Dermis microvascular lymphatic vessel endothelial cell (primary cell): ENCODE measurements around the gene MOB1A. TPM values are rescaled to one million over a fixed set of nuclear protein-coding genes. Genes with fewer than 3 reads are reported as not detected.

Experiments
- DNase-seq, 2 donors: peaks; one replicate each; pipeline versions ENCODE4 v3.0.0 to v3.0.0-alpha.2; 2010; ENCODE audit warnings: low read depth in 2 of 2
- total RNA-seq: library from RNA; depleted of rRNA; stranded (reverse); fragments of >200 nt; gene quantifications from 2 replicates; pipeline ENCODE4 v1.2.1, GENCODE V29; 2014

Gene MOB1A
- total RNA-seq, 1 donor from 2014 or later = 79.6 TPM

DNA sequence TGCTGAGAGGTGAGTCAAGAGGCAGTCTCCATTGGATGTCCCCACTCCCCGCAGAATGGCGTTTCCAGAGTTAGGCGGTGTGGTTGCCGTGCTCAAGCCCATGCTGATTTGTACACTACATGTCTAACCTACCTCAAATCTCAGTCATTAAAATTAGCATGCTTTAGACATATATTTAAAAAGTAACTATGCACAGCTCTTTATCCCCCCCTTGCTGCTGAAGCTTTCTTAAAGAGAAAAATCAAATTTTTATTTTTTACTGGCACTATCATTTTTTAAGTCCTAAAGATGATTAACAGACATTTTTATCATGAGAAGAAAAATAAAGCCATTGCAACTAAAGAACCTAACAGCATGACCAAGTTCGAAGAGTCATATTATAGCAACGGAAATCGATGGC is 73.8 kb downstream of the MOB1A start:
- no peak for DNase-seq

DNA sequence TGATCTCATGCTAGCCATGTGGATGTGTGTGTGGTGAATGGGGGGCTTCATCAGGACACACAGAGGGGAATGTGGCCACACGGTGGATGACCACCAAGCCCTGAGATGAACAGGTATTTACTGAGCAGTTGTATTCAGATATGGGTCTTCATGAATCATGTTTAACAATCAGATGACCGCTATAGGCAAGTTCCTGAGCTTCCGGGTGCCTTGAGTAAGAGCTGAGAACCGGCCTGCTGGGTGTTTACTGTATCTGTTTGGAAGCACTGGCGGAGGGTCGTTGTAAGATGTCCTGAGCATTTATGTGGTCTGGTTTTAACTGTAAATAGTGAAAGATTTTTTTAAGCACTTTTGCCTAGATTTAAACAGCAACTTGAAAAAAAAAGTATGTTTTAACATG is 74.9 kb downstream of the MOB1A start:
- DNase-seq = no peak

Other genes with a start within 250 kb of the MOB1A start
- gene TET3, start 194.0 kb downstream of the MOB1A start, total RNA-seq = 3.3 and 5.8 TPM in 2 replicates
- 12.1 and 19.4 TPM in 2 replicates for gene BOLA3, start 31.0 kb downstream of the MOB1A start, total RNA-seq
- gene MTHFD2, start 19.7 kb upstream of the MOB1A start, total RNA-seq = 42.0 and 46.8 TPM in 2 replicates
- under 0.01 and 0.25 TPM in 2 replicates for gene SLC4A5, start 164.5 kb upstream of the MOB1A start, total RNA-seq
- gene DCTN1, start 201.4 kb upstream of the MOB1A start, total RNA-seq = 105 and 136 TPM in 2 replicates
- under 0.01 and 0.13 TPM in 2 replicates for gene C2orf81, start 242.7 kb upstream of the MOB1A start, total RNA-seq
- 36.7 and 37.6 TPM in 2 replicates for gene WDR54, start 242.9 kb upstream of the MOB1A start, total RNA-seq